Measurements from ENCODE around the gene EXOSC5. TPM values are rescaled to one million over a fixed set of nuclear protein-coding genes. Genes with fewer than 3 reads are reported as not detected.
A peak's percentile ranks its signal among the peaks of the same experiment; 100 is the strongest.

Gene EXOSC5
- total RNA-seq, 2 donors from 2014 or later = 44.7 to 61.1 TPM

- Mint-ChIP-seq H3K9me3 (no peaks in the 10 kb centered on the region), H3K36me3 (peaks cover 5% of the 10 kb centered on the region in 2 donors), H3K27ac (peak overlapping the region; percentile 95 to 99)
- ATAC-seq (no peak), DNase-seq (ENCODE audit: low spot score in 2 of 2) (no peak)
Observed at GRCh38 chr19:41364524-41365391, 32.4 kb downstream of the EXOSC5 start.

DNA sequence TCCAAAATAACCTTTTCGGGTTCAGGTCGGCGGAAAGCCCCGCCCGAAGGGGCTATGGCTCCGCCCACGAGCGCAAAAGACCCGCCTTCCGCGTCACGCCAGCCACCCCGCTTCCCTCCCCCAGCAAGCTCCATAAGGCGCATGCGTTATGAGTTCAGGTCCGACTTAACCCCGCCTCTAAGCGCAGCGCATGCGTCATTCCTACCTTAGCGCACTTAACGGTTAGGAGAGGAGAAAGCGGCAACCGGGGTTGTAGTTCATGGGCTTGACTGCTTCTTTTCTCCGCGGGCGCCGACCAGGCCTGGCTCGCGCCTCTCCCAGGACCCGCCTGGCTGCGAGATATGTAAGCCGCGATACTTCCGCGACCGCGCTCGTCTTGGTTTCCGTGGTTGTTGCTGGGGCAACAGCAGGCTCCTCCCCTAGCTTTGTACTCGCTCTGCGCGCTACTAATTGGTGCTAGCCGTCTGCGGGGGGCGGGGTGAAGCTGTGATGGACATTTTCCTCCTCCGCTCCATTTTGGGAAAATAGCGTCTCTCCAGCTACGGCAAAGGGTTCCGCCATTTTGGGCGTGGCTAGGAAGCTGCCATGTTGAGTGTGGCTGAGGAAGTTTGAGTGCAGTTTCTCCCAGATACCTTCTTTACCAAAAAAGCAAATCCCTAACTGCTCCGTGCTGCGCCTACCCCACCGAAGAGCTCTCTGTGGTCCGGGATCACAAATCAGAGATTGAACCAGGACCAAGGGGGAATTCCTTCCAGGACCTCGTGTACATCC is 33.2 kb downstream of the EXOSC5 start, which contains the start of gene B9D2:
Gene B9D2 (minus strand): TSS at position 397 of the 771 bp plus-strand sequence. CDS start 630 bp downstream, outside the sequence.
- peak within 1 kb of the TSS; percentile 95 to 99 for H3K27ac Mint-ChIP-seq
- H3K9me3 Mint-ChIP-seq = no peaks in the 10 kb centered on the region
- DNase-seq (ENCODE audit: low spot score in 2 of 2) = peak; percentile 94 to 98
- ATAC-seq = peak; percentile 98 to 99
- peaks cover 5% of the 10 kb centered on the region in 2 donors for H3K36me3 Mint-ChIP-seq

GRCh38 chr19:41363371-41363752 is 33.8 kb downstream of the EXOSC5 start:
- Mint-ChIP-seq H3K9me3 (no peaks in the 10 kb centered on the region), H3K36me3 (peaks cover 5% of the 10 kb centered on the region in 2 donors), H3K27ac (peak overlapping the region; percentile 95 to 99)
- DNase-seq (ENCODE audit: low spot score in 2 of 2) = no peak
- ATAC-seq = no peak

- DNase-seq (ENCODE audit: low spot score in 2 of 2) = no peak
- Mint-ChIP-seq H3K27ac (peak overlapping the region in 1 of 2 donors; percentile 95), H3K9me3 (no peaks in the 10 kb centered on the region), H3K36me3 (peaks cover 5% of the 10 kb centered on the region in 2 donors)
- ATAC-seq = no peak
Observed at GRCh38 chr19:41362143-41362847, 34.9 kb downstream of the EXOSC5 start.

DNA sequence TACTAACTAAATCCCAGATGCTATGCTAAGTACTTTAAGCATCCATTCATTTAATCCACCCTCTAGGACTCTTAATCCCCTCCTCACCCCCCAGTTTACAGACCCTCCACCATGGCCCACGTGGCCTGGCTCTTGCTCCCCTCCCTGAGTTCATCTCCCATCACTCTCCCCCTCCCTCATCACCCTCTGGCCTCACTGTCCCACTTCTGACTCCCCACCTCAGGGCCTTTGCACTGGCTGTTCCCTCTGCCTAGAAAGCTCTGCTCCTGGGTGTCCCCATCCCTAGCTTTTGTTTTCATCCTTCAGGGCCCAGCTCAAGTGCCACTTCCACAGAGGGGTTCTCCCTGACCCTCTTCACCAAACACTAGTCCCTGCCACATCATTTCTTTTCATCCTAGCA is 37.4 kb downstream of the EXOSC5 start:
- no peaks in the 10 kb centered on the region for H3K9me3 Mint-ChIP-seq
- peaks cover 5 to 6% of the 10 kb centered on the region in 2 donors for H3K36me3 Mint-ChIP-seq
- DNase-seq (ENCODE audit: low spot score in 2 of 2) = no peak
- no peak for ATAC-seq
- H3K27ac Mint-ChIP-seq = peak overlapping the region in 1 of 2 donors; percentile 72

- ATAC-seq (no peak), DNase-seq (ENCODE audit: low spot score in 2 of 2) (no peak)
- H3K27ac Mint-ChIP-seq = peak overlapping the region; percentile 94 to 99
- H3K9me3 Mint-ChIP-seq = no peaks in the 10 kb centered on the region
- H3K36me3 Mint-ChIP-seq = peaks cover 0 to 12% of the 10 kb centered on the region in 2 donors
Observed at GRCh38 chr19:41357746-41358145, 39.4 kb downstream of the EXOSC5 start.

DNA sequence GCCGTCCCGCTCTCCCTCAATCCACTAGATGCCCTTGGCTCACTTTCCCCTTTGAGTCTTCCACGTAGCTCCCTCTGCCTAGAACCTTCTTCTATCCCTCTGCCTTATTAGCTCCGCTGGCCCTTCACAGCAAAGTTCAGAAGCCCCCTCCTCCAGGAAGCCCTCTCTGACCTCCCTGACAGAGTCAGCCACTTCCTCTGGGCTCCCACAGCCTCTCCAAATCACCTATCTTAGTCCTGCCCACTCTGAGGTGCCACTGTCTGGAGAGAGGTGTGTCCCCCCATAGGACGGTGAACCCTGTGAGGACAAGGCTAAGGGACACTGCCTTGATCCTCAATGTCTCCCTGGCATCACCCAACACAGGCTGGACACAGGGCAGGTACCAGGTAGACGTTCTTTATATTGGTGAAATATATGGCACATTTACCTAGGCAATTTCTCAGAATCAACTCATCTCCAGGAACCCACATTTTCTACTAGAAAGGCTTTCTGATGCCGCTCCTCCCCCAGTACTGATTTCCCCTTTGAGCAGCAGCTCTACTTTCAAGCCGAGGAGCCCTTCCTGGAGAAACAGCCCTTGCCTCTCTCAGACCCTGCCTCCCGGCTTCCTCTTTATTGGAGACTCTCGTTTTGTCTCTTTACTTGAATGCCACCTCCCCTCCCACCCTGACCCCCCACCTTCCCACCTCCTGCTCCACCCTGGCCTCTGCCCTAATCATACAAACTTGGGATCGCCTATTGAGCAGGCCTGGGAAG is 40.0 kb downstream of the EXOSC5 start:
- DNase-seq (ENCODE audit: low spot score in 2 of 2) (no peak), ATAC-seq (no peak)
- Mint-ChIP-seq H3K27ac (peak overlapping the region; percentile 94 to 99), H3K9me3 (no peaks in the 10 kb centered on the region), H3K36me3 (peaks cover 4 to 17% of the 10 kb centered on the region in 2 donors)

GRCh38 chr19:41355802-41356201 is 41.4 kb downstream of the EXOSC5 start:
- no peaks in the 10 kb centered on the region for H3K9me3 Mint-ChIP-seq
- peak overlapping the region; percentile 94 to 99 for H3K27ac Mint-ChIP-seq
- peaks cover 13 to 27% of the 10 kb centered on the region in 2 donors for H3K36me3 Mint-ChIP-seq
- no peak for ATAC-seq
- DNase-seq (ENCODE audit: low spot score in 2 of 2) = no peak

DNA sequence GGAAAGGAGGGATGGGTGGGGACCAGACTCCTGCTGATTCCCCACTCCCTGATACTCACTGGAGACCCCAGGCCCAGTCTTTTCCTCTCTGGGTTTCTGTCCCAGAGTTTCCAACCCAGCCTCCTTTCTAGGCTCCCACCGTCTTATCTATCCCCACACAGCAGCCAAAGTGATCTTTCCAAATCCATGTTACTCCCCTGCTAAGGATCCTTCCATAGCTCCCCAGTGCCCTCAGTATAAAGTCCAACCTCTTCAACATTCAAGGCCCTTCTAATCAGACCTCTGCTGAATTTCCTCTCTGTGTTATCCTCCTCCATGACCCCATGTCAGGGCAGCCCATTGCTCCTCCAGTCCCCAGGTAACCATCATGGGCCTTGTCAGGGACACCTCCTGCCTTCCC is 42.1 kb downstream of the EXOSC5 start:
- Mint-ChIP-seq H3K9me3 (no peaks in the 10 kb centered on the region), H3K27ac (peak overlapping the region; percentile 40 to 94), H3K36me3 (peaks cover 17 to 33% of the 10 kb centered on the region in 2 donors)
- no peak for DNase-seq (ENCODE audit: low spot score in 2 of 2)
- no peak for ATAC-seq

- no peaks in the 10 kb centered on the region for H3K9me3 Mint-ChIP-seq
- ATAC-seq (no peak), DNase-seq (ENCODE audit: low spot score in 2 of 2) (no peak)
- H3K36me3 Mint-ChIP-seq = peaks cover 19 to 39% of the 10 kb centered on the region in 2 donors
- H3K27ac Mint-ChIP-seq = peak overlapping the region; percentile 93
Observed at GRCh38 chr19:41354343-41354953, 42.7 kb downstream of the EXOSC5 start.

GRCh38 chr19:41353466-41354342 is 43.5 kb downstream of the EXOSC5 start, which contains the start of gene TGFB1:
Gene TGFB1 (minus strand): TSS chr19:41353922. CDS start chr19:41353044, 878 bp downstream.
- ATAC-seq (peak; percentile 47 to 59), DNase-seq (ENCODE audit: low spot score in 2 of 2) (peak; percentile 92)
- H3K27ac Mint-ChIP-seq = peak within 1 kb of the TSS; percentile 93
- no peaks in the 10 kb centered on the region for H3K9me3 Mint-ChIP-seq
- peaks cover 26 to 46% of the 10 kb centered on the region in 2 donors for H3K36me3 Mint-ChIP-seq

GRCh38 chr19:41352609-41353465 is 44.3 kb downstream of the EXOSC5 start:
- DNase-seq (ENCODE audit: low spot score in 2 of 2) (peak; percentile 82 to 87), ATAC-seq (peak; percentile 22 to 25)
- no peaks in the 10 kb centered on the region for H3K9me3 Mint-ChIP-seq
- peaks cover 26 to 55% of the 10 kb centered on the region in 2 donors for H3K36me3 Mint-ChIP-seq
- peak overlapping the region; percentile 90 to 93 for H3K27ac Mint-ChIP-seq

DNA sequence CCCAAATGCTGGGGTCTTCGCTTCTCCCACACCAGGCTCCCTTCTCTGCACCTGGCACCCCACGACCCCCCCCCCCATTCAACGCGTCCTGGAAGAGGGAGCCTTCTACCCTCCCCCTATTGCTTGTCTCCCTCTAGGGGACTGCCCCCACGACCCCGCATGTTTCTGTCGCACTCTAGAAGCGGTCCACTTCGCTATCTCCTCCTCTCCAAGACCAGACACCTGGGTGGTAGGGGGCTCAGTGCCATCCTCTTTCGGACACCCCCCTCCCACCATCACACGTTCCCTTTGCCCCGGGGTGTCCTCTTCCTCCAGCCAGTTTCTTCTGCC is 44.9 kb downstream of the EXOSC5 start:
- no peak for ATAC-seq

More for the DNA sequence above, 44.9 kb downstream of the EXOSC5 start:
- Mint-ChIP-seq H3K27ac (peak overlapping the region; percentile 93 to 98), H3K9me3 (no peaks in the 10 kb centered on the region), H3K36me3 (peaks cover 26 to 55% of the 10 kb centered on the region in 2 donors)
- DNase-seq (ENCODE audit: low spot score in 2 of 2) = no peak
